Lower leg skin (tissue), 4 donors: Measurements from ENCODE around the gene HGF. TPM values are rescaled to one million over a fixed set of nuclear protein-coding genes. Genes with fewer than 3 reads are reported as not detected.

ENCODE experiments used
- DNase-seq, 2 donors: peaks; one replicate each; pipeline ENCODE4 v3.0.0-alpha.2; 2019; ENCODE audit warnings: low spot score in 2 of 2
- H3K4me3 ChIP-seq: fragments of 200-600 bp; sonication (generic); 2 replicates; pipeline ENCODE4 v1.5.1; 2017; ENCODE audit warnings: mild to moderate bottlenecking, low read depth; ENCODE audit not compliant: poor library complexity, severe bottlenecking
- POLR2A ChIP-seq, 2 donors: fragments of 450-650 bp; IDR thresholded peaks; one replicate each; pipeline ENCODE4 v1.6.1; 2016 to 2017; ENCODE audit warnings: antibody characterized with exemption in 2 of 2, mild to moderate bottlenecking in 1 of 2, moderate library complexity in 1 of 2
- WGBS, 2 donors: methylation state at CpG; one replicate each; pipeline ENCODE4 v1.1.5; 2018; 5-methylcytosine and 5-hydroxymethylcytosine counted together
- intact Hi-C: fragments of 100-400 bp; cut with DNase I; formaldehyde crosslinking; loops from one replicate; pipeline ENCODE4 v1.15.0; 2023; ENCODE audit warnings: low total_unique reads
- total RNA-seq, 4 donors: library from RNA; depleted of rRNA; stranded (reverse); fragments of >200 nt; gene quantifications; one replicate each; pipeline ENCODE4 v1.1.0, GENCODE V29; 2016
- TF ChIP-seq, protein P1 (sequence below), 3 donors: fragments of 450-650 bp; IDR thresholded peaks; one replicate each; pipeline ENCODE4 v1.5.1; 2016; ENCODE audit warnings: antibody characterized with exemption in 3 of 3, mild to moderate bottlenecking in 3 of 3, moderate library complexity in 2 of 3

The HGF gene
- total RNA-seq, 4 donors from 2014 or later, result 0.91 to 1.5 (median 1.3) TPM

DNA sequence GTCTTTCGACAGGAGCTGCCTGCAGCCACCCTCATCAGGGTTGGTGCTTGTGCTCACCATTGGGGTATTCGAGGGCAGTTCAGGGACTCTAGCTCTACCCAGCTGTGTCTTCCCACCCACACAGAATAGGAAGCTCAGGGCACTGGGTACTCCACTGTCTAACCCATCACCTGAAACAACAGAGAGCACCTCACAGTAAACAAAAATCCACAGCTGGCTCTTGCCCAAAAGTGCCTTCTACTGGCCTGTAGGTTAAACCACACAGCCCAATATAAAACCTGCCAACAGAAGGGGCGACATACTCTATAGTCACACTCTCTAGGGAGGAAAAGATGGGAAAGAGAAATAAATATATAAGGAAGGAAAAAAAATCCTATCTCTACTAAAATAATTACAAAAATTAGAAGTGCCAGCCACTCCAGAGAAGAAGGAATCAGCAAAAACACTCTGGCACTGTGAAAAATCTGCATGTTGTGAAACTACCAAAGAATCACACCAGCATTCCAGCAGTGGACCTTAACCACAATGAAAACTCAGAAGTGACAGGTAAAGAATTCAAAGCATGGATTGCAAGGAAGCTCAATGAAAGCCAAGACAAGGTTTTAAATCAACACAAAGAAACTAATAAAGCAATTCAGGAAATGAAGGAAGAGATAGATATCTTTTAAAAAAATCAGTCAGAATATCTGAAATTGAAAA, 110.0 kb downstream of the HGF start:
- no peak overlapping the region for H3K4me3 ChIP-seq
- intact Hi-C loops, result no loop called here
- no peak for TF ChIP-seq POLR2A (IDR thresholded peaks at IDR 0.05)
- TF ChIP-seq, protein P1, sequence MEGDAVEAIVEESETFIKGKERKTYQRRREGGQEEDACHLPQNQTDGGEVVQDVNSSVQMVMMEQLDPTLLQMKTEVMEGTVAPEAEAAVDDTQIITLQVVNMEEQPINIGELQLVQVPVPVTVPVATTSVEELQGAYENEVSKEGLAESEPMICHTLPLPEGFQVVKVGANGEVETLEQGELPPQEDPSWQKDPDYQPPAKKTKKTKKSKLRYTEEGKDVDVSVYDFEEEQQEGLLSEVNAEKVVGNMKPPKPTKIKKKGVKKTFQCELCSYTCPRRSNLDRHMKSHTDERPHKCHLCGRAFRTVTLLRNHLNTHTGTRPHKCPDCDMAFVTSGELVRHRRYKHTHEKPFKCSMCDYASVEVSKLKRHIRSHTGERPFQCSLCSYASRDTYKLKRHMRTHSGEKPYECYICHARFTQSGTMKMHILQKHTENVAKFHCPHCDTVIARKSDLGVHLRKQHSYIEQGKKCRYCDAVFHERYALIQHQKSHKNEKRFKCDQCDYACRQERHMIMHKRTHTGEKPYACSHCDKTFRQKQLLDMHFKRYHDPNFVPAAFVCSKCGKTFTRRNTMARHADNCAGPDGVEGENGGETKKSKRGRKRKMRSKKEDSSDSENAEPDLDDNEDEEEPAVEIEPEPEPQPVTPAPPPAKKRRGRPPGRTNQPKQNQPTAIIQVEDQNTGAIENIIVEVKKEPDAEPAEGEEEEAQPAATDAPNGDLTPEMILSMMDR (IDR thresholded peaks at IDR 0.05), result no peak
- WGBS, 2 donors, result 93% methylated on average over 3 of the region's 3 CpGs
- DNase-seq, result no peak

DNA sequence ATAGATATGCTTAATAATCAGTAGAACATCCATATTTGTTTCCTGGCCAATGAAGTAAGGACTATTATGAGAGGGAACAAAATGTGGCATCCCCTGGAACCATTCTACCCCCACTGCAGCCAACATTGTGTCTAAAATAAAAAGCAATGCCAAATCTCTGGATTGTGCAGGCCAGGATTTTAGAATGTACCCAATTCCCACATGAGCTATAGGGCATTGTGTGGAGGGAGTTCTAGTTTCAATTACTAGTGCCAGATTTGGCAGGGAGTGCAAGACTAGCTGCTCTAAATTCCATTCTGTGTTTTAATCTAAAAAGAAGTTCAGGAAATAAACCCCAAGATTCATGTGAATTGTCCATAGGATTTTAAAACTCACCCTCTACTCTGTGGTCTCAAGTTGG, 112.3 kb downstream of the HGF start:
- H3K4me3 ChIP-seq, result no peak overlapping the region
- no peak for DNase-seq
- intact Hi-C loops, result no loop called here
- no peak for TF ChIP-seq POLR2A (IDR thresholded peaks at IDR 0.05)
- TF ChIP-seq, protein P1 (IDR thresholded peaks at IDR 0.05), result no peak

DNA sequence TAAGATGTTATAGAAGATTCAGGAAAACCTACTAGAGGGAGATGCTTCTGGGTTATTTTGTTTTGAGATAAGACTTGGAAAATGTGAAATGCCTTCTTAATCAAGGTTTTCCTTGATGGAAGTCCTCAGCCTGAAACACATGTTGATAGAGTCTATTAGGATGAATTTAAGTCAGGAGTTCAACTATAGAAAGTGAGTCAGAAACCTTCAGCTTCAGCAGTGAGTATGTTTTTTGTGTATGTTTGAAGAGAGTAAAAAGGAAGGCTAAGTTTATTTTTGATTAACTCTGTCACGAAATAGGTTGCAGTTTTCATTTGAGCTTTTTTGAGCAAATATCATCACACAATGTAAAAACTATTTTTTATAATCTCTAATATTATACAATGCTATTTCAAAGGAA, 114.6 kb downstream of the HGF start:
- 79 to 90% methylated on average over 1 of the region's 1 CpG for WGBS, 2 donors
- intact Hi-C loops, result no loop called here
- H3K4me3 ChIP-seq, result no peak overlapping the region
- TF ChIP-seq POLR2A (IDR thresholded peaks at IDR 0.05), result no peak
- TF ChIP-seq, protein P1 (IDR thresholded peaks at IDR 0.05), result no peak
- no peak for DNase-seq

DNA sequence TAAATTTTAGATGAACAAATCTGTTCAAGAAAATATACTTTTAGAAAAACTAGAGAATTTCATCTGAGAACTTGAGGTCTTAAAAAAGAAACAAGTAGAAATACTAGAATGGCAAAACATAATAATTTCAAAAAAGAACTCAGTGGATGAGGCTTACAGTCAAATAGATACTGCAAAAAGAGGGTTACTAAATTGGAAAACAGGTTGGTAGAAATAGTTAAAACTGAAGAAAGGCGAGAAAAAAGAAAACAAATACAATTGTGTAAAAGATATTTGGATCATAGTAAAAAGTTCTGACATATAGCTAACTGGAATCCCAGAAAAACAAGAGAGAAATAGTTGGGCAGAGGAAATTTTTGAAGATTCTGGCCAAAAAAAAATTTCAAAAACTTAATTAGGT, 117.6 kb downstream of the HGF start:
- intact Hi-C loops, result no loop called here
- TF ChIP-seq POLR2A (IDR thresholded peaks at IDR 0.05), result no peak
- TF ChIP-seq, protein P1 (IDR thresholded peaks at IDR 0.05), result no peak
- WGBS, 2 donors, result 95 to 97% methylated on average over 1 of the region's 1 CpG
- no peak overlapping the region for H3K4me3 ChIP-seq
- DNase-seq, result no peak
